B cell (primary cell): ENCODE measurements around the gene CXCL12.

Experiments used
- CTCF ChIP-seq: fragments of 200-600 bp; IDR thresholded peaks from one replicate; pipeline ENCODE4 v1.8.0; 2022; ENCODE audit warnings: antibody characterized with exemption, mild to moderate bottlenecking
- EZH2 ChIP-seq: IDR thresholded peaks from 2 replicates; pipeline ENCODE4 v1.6.1; 2012; ENCODE audit warnings: borderline replicate concordance, low read depth, mild to moderate bottlenecking, moderate library complexity, low read length; ENCODE audit not compliant: insufficient read depth, poor library complexity, severe bottlenecking

- no peak for TF ChIP-seq CTCF
- no peak for TF ChIP-seq EZH2
Measured at GRCh38 chr10:44333511-44333910, 51.4 kb downstream of the CXCL12 start.
